ENCODE results near the gene PEA15.

- TF ChIP-seq CBX5 (IDR thresholded peaks at IDR 0.05; ENCODE audit: low read depth, low read length) (no peak), POLR2A (IDR thresholded peaks at IDR 0.05; ENCODE audit: control extremely low read depth in 1 of 2, low read depth in 2 of 2, low read length in 2 of 2) (no peak)
Measured at GRCh38 chr1:160168016-160168415, 37.2 kb upstream of the PEA15 start.
